Naive thymus-derived CD4-positive, alpha-beta T cell (primary cell): ENCODE measurements around the gene ZNF563. TPM values are rescaled to one million over a fixed set of nuclear protein-coding genes. Genes with fewer than 3 reads are reported as not detected.

ENCODE experiments used
- ATAC-seq: fragments of 150-1000 bp; cut with Tn5 transposase; 2 replicates; pipeline ENCODE4 v1.10.0; 2021; ENCODE audit warnings: mild to moderate bottlenecking, moderate library complexity
- CTCF ChIA-PET: fragments of 350-600 bp; sonication (Branson Sonifier 250); formaldehyde crosslinking; loops from one replicate; lab custom pipeline; 2021; ENCODE audit warnings: antibody characterized with exemption; lab: Charles Lee
- POLR2A ChIA-PET: fragments of 350-600 bp; sonication (Branson Sonifier 250); formaldehyde crosslinking; loops from one replicate; lab custom pipeline; 2021; ENCODE audit warnings: antibody characterized with exemption, inconsistent platforms; lab: Charles Lee
- DNase-seq, 9 donors: peaks; one replicate each; pipeline versions ENCODE4 v3.0.0 to v3.0.0-alpha.2; 2020 to 2022; ENCODE audit warnings: mixed read lengths in 1 of 9
- H3K27ac ChIP-seq: one replicate; pipeline ENCODE4 v1.7.0; 2013; ENCODE audit warnings: mild to moderate bottlenecking, low read depth, low read length, moderate library complexity
- H3K27me3 ChIP-seq, 2 donors: one replicate each; pipeline ENCODE4 v1.7.0; 2013; ENCODE audit warnings: low read length in 2 of 2, mild to moderate bottlenecking in 2 of 2, moderate library complexity in 2 of 2; ENCODE audit not compliant: control insufficient read depth in 2 of 2, insufficient read depth in 2 of 2
- H3K36me3 ChIP-seq, 3 experiments: 1 replicate in 2 of 3; 2 replicates in 1 of 3; pipeline ENCODE4 v1.7.0; 2013; ENCODE audit warnings: low read length in 3 of 3, mild to moderate bottlenecking in 3 of 3, moderate library complexity in 1 of 3; ENCODE audit not compliant: insufficient read depth in 3 of 3, control insufficient read depth in 2 of 3
- H3K4me1 ChIP-seq, 2 donors: one replicate each; pipeline ENCODE4 v1.7.0; 2013; ENCODE audit warnings: low read length in 2 of 2, mild to moderate bottlenecking in 2 of 2, moderate library complexity in 1 of 2; ENCODE audit not compliant: control insufficient read depth in 2 of 2, insufficient read depth in 2 of 2
- H3K4me3 ChIP-seq: 2 replicates; pipeline ENCODE4 v1.7.0; 2013; ENCODE audit warnings: mild to moderate bottlenecking, low read length
- H3K9me3 ChIP-seq, 3 experiments: 1 replicate in 2 of 3; 2 replicates in 1 of 3; pipeline ENCODE4 v1.7.0; 2013; ENCODE audit warnings: low read length in 3 of 3; ENCODE audit not compliant: control insufficient read depth in 2 of 3
- H3K27ac Mint-ChIP-seq, 9 donors: one replicate each; pipeline ENCODE4 v1.8.0; 2020 to 2022; ENCODE audit warnings: mixed read lengths in 9 of 9, mild to moderate bottlenecking in 8 of 9, moderate library complexity in 5 of 9, inconsistent platforms in 2 of 9
- H3K27me3 Mint-ChIP-seq, 5 donors: one replicate each; pipeline ENCODE4 v1.8.0; 2021 to 2022; ENCODE audit warnings: mixed read lengths in 5 of 5, mild to moderate bottlenecking in 1 of 5
- H3K36me3 Mint-ChIP-seq, 5 donors: one replicate each; pipeline ENCODE4 v1.8.0; 2020 to 2022; ENCODE audit warnings: mixed read lengths in 5 of 5, mild to moderate bottlenecking in 3 of 5, inconsistent platforms in 1 of 5
- H3K4me1 Mint-ChIP-seq, 7 donors: one replicate each; pipeline ENCODE4 v1.8.0; 2020 to 2022; ENCODE audit warnings: mixed read lengths in 7 of 7, mild to moderate bottlenecking in 3 of 7, inconsistent platforms in 1 of 7
- H3K4me3 Mint-ChIP-seq, 10 donors: one replicate each; pipeline ENCODE4 v1.8.0; 2020 to 2022; ENCODE audit warnings: mild to moderate bottlenecking in 10 of 10, mixed read lengths in 10 of 10, moderate library complexity in 6 of 10, inconsistent platforms in 2 of 10
- H3K9me3 Mint-ChIP-seq, 11 donors: one replicate each; pipeline ENCODE4 v1.8.0; 2020 to 2022; ENCODE audit warnings: mixed read lengths in 11 of 11, mild to moderate bottlenecking in 4 of 11, inconsistent platforms in 1 of 11, moderate library complexity in 1 of 11
- intact Hi-C, 2 donors: fragments of 100-400 bp; cut with micrococcal nuclease; formaldehyde crosslinking; loops; one replicate each; pipeline ENCODE4 v1.15.1; 2023
- polyA plus RNA-seq, 2 donors: library from polyadenylated mRNA; unstranded; fragments of 300-500 nt; fragmentation: Illumina TruSeq; gene quantifications; one replicate each; pipeline ENCODE4 v1.2.3, GENCODE V29; 2021
- total RNA-seq, 6 experiments: library from RNA in 5 of 6; stranded (reverse) in 5 of 6; gene quantifications; 1 replicate in 5 of 6; 2 replicates in 1 of 6; pipeline ENCODE4 v1.2.3 and lab custom pipeline; 2021 to 2026

The ZNF563 gene
- total RNA-seq, result 10 to 100 TPM in 2 of 5 experiments, 1 to 10 TPM in 3; 2.8 to 23.2 (median 6.1) TPM
- 1 to 10 TPM; 6.8 to 9.8 TPM for polyA plus RNA-seq
- 28.4 reads per million, percentile 58 among the genes with 10 or more reads in this experiment for total RNA-seq (lab: John Stamatoyannopoulos, UW)

DNA sequence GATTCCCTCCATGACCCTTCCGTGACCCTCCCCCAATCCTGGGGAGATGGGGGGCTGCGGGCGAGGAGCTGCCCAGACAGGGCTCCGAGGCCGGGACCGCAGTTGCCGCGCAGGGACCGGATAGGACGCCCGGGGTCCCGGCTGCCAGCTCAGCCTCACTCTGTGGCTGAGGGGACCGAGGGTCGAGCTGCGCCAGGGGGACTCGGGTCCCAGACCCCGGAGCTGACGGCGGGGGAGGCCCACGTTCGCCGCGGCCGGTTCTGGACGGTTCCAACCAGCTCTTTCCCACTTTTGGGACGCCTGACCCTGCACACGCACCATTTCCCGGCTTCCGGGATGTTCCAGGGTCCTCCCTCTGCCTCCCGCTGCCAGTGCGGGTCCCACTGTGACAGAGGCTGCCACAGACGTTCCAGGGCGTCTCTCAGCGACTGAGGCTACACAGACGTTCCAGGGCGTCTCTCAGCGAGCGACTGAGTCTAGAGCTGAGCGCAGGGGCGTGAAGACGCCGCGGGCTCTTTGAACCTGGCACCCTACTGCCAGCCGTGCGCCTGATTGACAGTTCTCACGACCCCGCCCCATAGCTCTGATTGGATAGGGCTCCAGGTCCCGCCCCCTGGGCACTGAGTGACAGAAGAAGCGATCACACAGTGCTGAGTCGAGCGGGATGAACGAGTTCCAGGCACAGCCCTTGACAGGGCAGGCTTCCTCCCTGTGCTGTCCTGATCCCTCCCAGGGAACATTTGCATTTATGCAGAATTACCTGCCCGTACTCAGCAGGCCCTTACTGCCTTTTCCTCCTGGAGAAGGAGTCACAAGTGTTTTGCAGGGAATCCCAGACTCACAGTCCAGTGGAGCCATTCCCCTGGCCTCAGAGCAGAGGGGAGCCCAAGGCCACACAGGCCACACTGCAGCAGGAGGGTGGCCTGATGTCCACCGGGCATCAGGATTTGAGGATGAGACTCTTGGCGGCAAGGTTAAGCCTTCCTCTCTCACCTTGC, at the start of gene ZNF563:
Gene ZNF563 (minus strand): TSS at position 472 of the 998 bp plus-strand sequence. CDS start 151 bp downstream, at position 321.
- Mint-ChIP-seq H3K27me3 (no peaks in the 10 kb centered on the region), H3K36me3 (peaks cover 0 to 15% (median 3%) of the 10 kb centered on the region in 5 donors), H3K27ac (peak within 1 kb of the TSS; percentile 92 to 99 (median 97)), H3K4me3 (peak within 1 kb of the TSS; percentile 90 to 100 (median 96)), H3K4me1 (peaks cover 23 to 49% (median 40%) of the 10 kb centered on the region in 7 donors), H3K9me3 (peaks cover 0 to 8% (median 0%) of the 10 kb centered on the region in 11 donors)
- Histone ChIP-seq H3K36me3 (peaks cover 0 to 5% (median 0%) of the 10 kb centered on the region in 3 experiments), H3K4me1 (peaks cover 9 to 22% of the 10 kb centered on the region in 2 donors), H3K27me3 (no peaks in the 10 kb centered on the region), H3K4me3 (peak within 1 kb of the TSS; percentile 61), H3K27ac (peak within 1 kb of the TSS; percentile 92), H3K9me3 (no peaks in the 10 kb centered on the region)
- ChIA-PET CTCF (interaction anchor here (0.6 to 1.8 kb wide), 4 partner anchors 32 to 172 kb away, joined by 3 to 6 read pairs (median 5); partner anchors contain the start of genes ZNF44 and ZNF442), POLR2A (interaction anchor here (0.5 to 4.4 kb wide), 30 partner anchors 11 to 409 kb away, joined by 3 to 164 read pairs (median 4); partner anchors contain the start of genes ZNF136, ZNF20, ZNF44 and ZNF442)
- ATAC-seq, result peak; percentile 99
- peak; percentile 91 to 99 (median 98) for DNase-seq
- intact Hi-C loops, result loop anchor here (1.0 to 10.0 kb wide), 16 partner anchors 31 to 334 kb away; partner anchors contain the start of genes MAN2B1 (in 2 of the 2), WDR83 (in 2 of the 2), ZNF44 (in 2 of the 2) and ZNF442 (in 2 of the 2)

- intact Hi-C loops, result no loop called here
- Histone ChIP-seq H3K4me3 (no peak overlapping the region), H3K27me3 (no peaks in the 10 kb centered on the region), H3K36me3 (peaks cover 0 to 26% (median 0%) of the 10 kb centered on the region in 3 experiments), H3K9me3 (peaks cover 0 to 55% (median 18%) of the 10 kb centered on the region in 3 experiments), H3K27ac (no peak overlapping the region), H3K4me1 (no peaks in the 10 kb centered on the region)
- H3K27me3 Mint-ChIP-seq, result no peaks in the 10 kb centered on the region
- H3K36me3 Mint-ChIP-seq, result peaks cover 21 to 63% (median 46%) of the 10 kb centered on the region in 5 donors
- ATAC-seq (no peak), DNase-seq (no peak)
- peaks cover 0 to 4% (median 0%) of the 10 kb centered on the region in 7 donors for H3K4me1 Mint-ChIP-seq
- POLR2A ChIA-PET, result no interaction called here
- H3K27ac Mint-ChIP-seq, result no peak overlapping the region
- CTCF ChIA-PET, result no interaction called here
- no peak overlapping the region for H3K4me3 Mint-ChIP-seq
- peaks cover 19 to 89% (median 48%) of the 10 kb centered on the region in 11 donors for H3K9me3 Mint-ChIP-seq
Measured at GRCh38 chr19:12380444-12380737, 47.0 kb upstream of the ZNF563 start.

DNA sequence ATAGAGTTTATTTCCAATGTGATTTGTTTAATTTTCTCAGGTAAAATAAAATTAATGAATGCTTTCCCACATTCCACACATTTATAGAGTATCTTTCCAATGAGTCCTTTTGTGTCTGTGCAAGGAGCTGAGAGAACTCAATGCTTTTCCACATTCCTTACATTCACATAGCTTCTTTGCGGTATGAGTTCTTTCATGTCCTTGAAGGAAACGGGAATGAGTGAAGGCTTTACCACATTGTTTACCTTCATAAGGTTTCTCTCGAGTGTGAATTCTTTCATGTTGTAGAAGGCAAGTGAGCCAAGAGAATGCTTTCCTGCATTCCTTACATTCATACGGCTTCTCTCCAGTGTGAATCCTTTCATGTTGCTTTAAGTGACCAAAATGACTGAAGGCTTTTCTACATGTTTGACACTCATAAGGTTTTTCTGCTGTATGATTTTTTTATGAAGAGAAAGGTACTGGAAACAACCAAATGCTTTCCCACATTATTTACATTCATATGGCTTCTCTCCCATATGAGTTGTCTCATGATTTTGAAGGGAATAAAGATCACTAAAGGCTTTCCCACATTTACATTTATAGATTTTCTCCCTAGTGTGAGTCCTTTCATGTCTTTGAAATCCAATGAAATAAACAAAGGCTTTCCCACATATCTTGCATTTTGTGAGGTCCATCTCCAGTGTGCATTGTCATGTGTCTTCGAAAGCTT, 46.5 kb upstream of the ZNF563 start:
- H3K4me1 Mint-ChIP-seq, result peaks cover 0 to 4% (median 0%) of the 10 kb centered on the region in 7 donors
- H3K9me3 Mint-ChIP-seq, result peaks cover 19 to 90% (median 48%) of the 10 kb centered on the region in 11 donors
- DNase-seq (no peak), ATAC-seq (no peak)
- peaks cover 21 to 62% (median 49%) of the 10 kb centered on the region in 5 donors for H3K36me3 Mint-ChIP-seq
- CTCF ChIA-PET, result no interaction called here
- Histone ChIP-seq H3K27ac (no peak overlapping the region), H3K36me3 (peaks cover 0 to 26% (median 0%) of the 10 kb centered on the region in 3 experiments), H3K4me1 (no peaks in the 10 kb centered on the region), H3K4me3 (no peak overlapping the region), H3K9me3 (peaks cover 0 to 55% (median 18%) of the 10 kb centered on the region in 3 experiments), H3K27me3 (no peaks in the 10 kb centered on the region)
- POLR2A ChIA-PET, result no interaction called here
- no peaks in the 10 kb centered on the region for H3K27me3 Mint-ChIP-seq
- no peak overlapping the region for H3K4me3 Mint-ChIP-seq
- H3K27ac Mint-ChIP-seq, result no peak overlapping the region
- intact Hi-C loops, result no loop called here

- DNase-seq (no peak), ATAC-seq (no peak)
- H3K36me3 Mint-ChIP-seq, result peaks cover 5 to 27% (median 18%) of the 10 kb centered on the region in 5 donors
- H3K9me3 Mint-ChIP-seq, result peaks cover 14 to 44% (median 24%) of the 10 kb centered on the region in 11 donors
- intact Hi-C loops, result no loop called here
- H3K4me3 Mint-ChIP-seq, result no peak overlapping the region
- no peaks in the 10 kb centered on the region for H3K4me1 ChIP-seq
- H3K27ac ChIP-seq, result no peak overlapping the region
- no peaks in the 10 kb centered on the region for H3K27me3 ChIP-seq
- H3K27ac Mint-ChIP-seq, result no peak overlapping the region
- ChIA-PET POLR2A (interaction anchor here (0.6 kb wide), 2 partner anchors 163 to 203 kb away, joined by 3 read pairs; no protein-coding TSS in a partner anchor), CTCF (no interaction called here)
- no peaks in the 10 kb centered on the region for H3K27me3 Mint-ChIP-seq
- H3K9me3 ChIP-seq, result peaks cover 0 to 20% (median 3%) of the 10 kb centered on the region in 3 experiments
- H3K4me3 ChIP-seq, result no peak overlapping the region
- no peaks in the 10 kb centered on the region for H3K36me3 ChIP-seq
- H3K4me1 Mint-ChIP-seq, result peaks cover 0 to 4% (median 0%) of the 10 kb centered on the region in 7 donors
Measured at GRCh38 chr19:12374026-12374425, 40.6 kb upstream of the ZNF563 start.

- intact Hi-C loops, result loop anchor here (1.0 to 2.0 kb wide), 8 partner anchors 32 to 186 kb away; partner anchors contain the start of genes ZNF44 (in 2 of the 2), ZNF563 (in 2 of the 2), ZNF799 (in 2 of the 2) and ZNF564 (in 1 of the 2)
- peak; percentile 56 to 88 (median 80) for DNase-seq
- peaks cover 7 to 10% of the 10 kb centered on the region in 2 donors for H3K4me1 ChIP-seq
- Mint-ChIP-seq H3K27ac (peak within 1 kb of the TSS; percentile 68 to 91 (median 85)), H3K36me3 (peaks cover 0 to 8% (median 3%) of the 10 kb centered on the region in 5 donors), H3K27me3 (peaks cover 0 to 10% (median 0%) of the 10 kb centered on the region in 5 donors), H3K4me3 (peak within 1 kb of the TSS; percentile 92 to 99 (median 97)), H3K4me1 (peaks cover 0 to 33% (median 24%) of the 10 kb centered on the region in 7 donors), H3K9me3 (peaks cover 0 to 18% (median 0%) of the 10 kb centered on the region in 11 donors)
- peak; percentile 99 for ATAC-seq
- ChIA-PET POLR2A (interaction anchor here (0.6 to 2.3 kb wide), 8 partner anchors 33 to 166 kb away, joined by 3 to 26 read pairs (median 3); partner anchors contain the start of genes ZNF44 and ZNF563), CTCF (interaction anchor here (0.6 to 1.3 kb wide), 6 partner anchors 11 to 511 kb away, joined by 3 to 5 read pairs (median 4); partner anchors contain the start of genes ZNF136 and ZNF563)
- peaks cover 0 to 5% (median 0%) of the 10 kb centered on the region in 3 experiments for H3K36me3 ChIP-seq
- peak within 1 kb of the TSS; percentile 66 for H3K4me3 ChIP-seq
- H3K27me3 ChIP-seq, result no peaks in the 10 kb centered on the region
- no peaks in the 10 kb centered on the region for H3K9me3 ChIP-seq
- peak within 1 kb of the TSS; percentile 68 for H3K27ac ChIP-seq
Measured at GRCh38 chr19:12365236-12366162, 32.1 kb upstream of the ZNF563 start, which contains the start of gene ZNF442. Gene ZNF442 (minus strand): TSS chr19:12365683. CDS start chr19:12363631, 2,052 bp downstream.
